AG09319 (cell line): Measurements from ENCODE around the gene HTT-AS.
A peak's percentile ranks its signal among the peaks of the same experiment; 100 is the strongest.

Source experiments
- DNase-seq: peaks from one replicate; pipeline ENCODE4 v3.0.0-alpha.2; 2010; ENCODE audit warnings: low read depth; ENCODE audit errors: extremely low read depth
- TF ChIP-seq, protein P1 (sequence below): IDR thresholded peaks from 2 replicates; pipeline ENCODE4 v1.5.1; 2011; ENCODE audit warnings: low read depth, mild to moderate bottlenecking, inconsistent platforms, low read length, moderate library complexity

Gene HTT-AS

DNA sequence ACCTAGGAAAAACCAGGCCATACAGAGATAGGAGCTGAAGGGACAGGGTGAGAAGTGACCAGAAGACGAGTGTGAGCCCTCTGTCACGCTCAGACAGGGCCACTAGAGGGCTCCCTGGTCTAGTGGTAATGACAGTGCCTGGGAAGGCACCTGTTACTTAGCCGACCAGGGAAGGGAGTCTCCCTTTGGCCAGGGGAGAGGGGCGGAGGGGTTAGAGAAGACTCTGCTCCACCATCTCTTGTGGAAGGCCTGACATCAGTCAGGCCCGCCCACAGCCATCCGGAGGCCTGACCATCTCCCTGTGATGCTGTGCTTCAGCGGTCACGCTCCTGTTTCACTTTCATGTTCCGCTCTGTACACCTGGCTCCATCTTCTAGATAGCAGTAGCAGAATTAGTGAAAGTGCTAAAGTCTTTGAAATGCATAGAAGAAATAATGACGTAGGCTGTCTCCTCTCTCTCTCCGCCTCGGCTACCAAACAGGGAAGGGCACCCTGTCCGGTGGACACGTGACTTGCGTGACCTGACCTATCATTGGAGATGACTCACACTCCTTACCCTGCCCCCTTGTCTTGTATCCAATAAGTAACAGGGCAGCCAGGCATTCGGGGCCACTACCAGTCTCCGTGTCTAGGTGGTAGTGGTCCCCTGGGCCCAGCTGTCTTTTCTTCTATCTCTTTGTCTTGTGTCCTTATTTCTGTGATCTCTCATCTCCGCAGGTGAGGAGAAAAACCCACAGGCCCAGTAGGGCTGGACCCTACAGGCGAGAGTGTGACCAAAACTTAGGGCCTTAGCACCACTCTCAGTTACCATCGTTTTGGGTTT, 26.7 kb downstream of the HTT-AS start:
- no peak for DNase-seq

DNA sequence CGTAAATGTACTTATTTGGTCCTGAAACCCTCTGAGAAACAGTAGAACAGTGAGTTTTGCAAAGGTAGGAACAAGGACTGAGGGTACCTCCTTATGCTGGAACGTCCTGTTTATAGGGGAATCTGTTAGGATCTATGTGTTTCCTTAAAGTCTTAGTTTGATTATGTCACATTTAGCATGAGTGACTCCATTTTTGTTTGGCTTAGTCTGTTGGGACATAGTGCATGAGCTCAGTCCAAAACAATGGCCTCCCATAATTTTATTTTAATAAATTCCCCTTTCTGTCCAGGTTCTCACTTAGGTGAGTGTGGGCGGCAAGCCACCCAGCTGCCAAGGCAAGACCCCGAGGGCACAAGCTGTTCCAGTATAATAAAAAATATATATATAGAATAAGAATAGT, 27.7 kb downstream of the HTT-AS start:
- TF ChIP-seq, protein P1, sequence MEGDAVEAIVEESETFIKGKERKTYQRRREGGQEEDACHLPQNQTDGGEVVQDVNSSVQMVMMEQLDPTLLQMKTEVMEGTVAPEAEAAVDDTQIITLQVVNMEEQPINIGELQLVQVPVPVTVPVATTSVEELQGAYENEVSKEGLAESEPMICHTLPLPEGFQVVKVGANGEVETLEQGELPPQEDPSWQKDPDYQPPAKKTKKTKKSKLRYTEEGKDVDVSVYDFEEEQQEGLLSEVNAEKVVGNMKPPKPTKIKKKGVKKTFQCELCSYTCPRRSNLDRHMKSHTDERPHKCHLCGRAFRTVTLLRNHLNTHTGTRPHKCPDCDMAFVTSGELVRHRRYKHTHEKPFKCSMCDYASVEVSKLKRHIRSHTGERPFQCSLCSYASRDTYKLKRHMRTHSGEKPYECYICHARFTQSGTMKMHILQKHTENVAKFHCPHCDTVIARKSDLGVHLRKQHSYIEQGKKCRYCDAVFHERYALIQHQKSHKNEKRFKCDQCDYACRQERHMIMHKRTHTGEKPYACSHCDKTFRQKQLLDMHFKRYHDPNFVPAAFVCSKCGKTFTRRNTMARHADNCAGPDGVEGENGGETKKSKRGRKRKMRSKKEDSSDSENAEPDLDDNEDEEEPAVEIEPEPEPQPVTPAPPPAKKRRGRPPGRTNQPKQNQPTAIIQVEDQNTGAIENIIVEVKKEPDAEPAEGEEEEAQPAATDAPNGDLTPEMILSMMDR = no peak
- no peak for DNase-seq

More for the DNA sequence above, 26.7 kb downstream of the HTT-AS start:
- TF ChIP-seq, protein P1 = peak; percentile 80

DNA sequence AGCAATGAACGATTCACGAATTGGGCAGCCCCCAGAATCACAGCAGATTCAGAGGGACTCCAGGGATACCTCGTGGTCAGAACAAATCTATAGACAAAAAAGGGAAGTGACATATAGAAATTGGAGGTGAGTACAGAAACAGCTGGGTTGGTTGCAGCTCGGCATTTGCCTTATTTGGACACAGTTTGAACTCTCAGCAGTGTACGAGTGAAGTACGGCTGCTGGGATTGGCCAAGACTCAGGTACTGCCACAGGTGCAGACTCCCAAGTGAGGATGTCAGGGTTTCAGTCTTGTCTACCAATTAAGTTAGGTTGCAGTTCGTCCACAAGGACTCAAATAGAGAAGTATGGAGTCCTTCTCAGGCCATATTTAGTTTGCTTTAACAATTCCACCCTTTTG, 28.2 kb downstream of the HTT-AS start:
- no peak for DNase-seq
- TF ChIP-seq, protein P1 = no peak

DNA sequence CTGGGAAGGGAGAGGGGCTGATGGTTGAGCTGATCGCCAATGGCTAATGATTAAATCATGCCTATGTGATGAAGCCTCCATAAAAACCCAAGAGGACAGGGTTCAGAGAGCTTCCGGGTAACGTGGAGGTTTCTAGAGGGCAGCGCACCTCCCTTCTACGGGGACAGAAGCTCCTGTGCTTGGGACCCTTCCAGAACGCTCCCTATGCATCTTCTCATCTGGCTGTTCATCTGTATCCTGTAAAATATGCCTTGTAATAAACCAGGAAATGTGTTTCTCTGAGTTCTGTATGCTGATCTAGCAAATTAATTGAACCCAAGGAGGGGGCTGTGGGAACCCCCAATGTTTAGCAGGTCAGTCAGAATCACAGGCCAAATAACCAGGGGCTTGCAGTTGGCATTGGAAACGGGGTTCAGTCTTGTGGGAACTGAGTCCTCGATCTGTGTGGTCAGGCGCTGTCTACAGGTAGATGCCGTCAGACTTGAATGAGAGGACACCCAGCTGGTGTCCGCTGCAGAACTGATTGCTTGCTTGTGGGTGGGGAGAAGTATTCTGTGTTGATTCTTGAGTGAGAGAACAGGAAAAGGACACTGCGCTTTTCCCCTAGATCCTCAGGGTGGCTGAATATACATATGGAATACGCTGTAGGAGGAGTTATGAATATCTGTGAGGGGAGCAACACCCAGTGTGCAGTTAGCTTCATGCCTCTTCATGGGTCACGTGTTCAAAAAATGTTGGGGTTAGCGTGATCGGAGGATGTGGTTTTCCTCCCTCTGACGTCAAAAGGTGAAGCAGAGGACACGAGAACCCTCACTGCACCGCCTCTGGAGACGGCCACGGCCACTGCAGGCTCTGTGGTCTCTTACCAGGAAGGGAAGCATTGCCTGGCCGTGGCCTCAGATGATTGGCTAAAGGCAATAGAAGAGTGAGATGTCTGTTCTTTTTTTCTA, 29.2 kb downstream of the HTT-AS start:
- DNase-seq = no peak
- TF ChIP-seq, protein P1 = no peak

DNA sequence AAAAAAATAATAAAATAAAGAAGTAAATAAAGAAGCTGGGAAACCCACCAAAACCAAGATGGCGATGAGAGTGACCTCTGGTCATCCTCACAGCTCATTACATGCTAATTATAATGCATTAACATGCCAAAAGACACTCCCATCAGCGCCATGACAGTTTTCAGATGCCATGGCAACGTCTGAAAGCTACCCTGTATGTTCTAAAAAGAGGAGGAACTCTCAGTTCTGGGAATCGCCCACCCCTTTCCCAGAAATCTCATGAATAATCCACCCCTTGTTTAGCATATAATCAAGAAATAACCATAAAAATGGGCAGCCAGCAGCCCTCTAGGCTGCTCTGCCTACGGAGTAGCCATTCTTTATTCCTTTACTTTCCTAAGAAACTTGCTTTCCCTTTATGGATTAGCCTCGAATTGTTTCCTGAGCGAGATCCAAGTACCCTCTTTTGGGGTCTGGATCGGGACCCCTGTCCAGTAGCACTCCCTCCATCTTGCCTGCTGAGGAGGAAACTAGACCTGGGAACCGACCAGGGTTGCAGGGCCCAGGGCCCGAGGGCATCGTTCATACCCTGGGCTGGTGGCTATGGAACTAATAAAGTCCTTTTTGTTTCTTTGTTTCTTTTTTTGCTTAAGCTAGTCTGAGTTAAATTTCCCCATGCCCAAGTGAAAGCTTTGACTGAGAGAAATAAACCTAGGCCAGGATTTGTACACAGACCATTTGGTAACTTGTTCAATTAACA, 30.9 kb downstream of the HTT-AS start:
- DNase-seq = no peak
- TF ChIP-seq, protein P1 = no peak

DNA sequence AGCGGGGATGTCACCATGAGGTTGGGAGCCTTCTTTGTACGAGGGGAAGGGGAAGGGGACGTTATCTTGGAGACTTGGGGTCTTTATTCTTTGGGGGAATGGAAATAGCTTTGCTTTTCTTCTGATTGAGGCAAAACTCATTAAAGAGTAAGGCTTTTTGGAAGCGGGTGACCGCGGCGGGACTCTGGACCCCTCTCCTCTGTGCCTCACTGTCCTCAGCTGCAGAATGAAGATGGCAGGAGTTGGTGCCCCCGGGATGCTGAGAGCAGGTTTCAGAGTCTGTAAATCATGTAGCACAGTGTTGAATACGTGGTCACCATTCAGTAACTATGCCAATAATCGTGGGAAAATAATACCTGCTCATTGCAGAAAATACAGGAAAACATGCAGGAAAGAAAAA, 32.1 kb downstream of the HTT-AS start:
- TF ChIP-seq, protein P1 = no peak
- no peak for DNase-seq
